Measurements from ENCODE around the gene BPTF.
"Not testable (repeated sequence)": the region's sequence is repeated elsewhere in the genome, so short reads cannot be mapped to it uniquely, and the experiment has no call there.

BPTF gene

DNA sequence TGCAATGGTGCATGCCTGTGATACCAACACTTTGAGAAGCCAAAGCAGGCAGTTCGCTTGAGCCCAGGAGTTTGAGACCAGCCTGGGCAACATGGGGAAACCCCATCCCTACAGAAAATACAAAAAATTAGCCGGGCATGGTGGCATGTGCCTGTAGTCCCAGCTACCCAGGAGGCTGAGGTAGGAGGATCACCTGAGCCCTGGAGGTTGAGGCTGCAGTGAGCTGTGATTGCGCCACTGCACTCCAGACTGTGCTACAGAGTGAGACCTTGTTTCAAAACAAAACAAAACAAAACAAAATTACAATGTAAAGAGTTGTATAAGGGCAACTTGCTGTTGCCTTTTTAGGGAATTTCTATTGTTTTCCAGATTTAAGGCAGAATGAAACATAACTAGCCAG is 155.6 kb downstream of the BPTF start:
- DNase-seq: not testable (repeated sequence)

DNA sequence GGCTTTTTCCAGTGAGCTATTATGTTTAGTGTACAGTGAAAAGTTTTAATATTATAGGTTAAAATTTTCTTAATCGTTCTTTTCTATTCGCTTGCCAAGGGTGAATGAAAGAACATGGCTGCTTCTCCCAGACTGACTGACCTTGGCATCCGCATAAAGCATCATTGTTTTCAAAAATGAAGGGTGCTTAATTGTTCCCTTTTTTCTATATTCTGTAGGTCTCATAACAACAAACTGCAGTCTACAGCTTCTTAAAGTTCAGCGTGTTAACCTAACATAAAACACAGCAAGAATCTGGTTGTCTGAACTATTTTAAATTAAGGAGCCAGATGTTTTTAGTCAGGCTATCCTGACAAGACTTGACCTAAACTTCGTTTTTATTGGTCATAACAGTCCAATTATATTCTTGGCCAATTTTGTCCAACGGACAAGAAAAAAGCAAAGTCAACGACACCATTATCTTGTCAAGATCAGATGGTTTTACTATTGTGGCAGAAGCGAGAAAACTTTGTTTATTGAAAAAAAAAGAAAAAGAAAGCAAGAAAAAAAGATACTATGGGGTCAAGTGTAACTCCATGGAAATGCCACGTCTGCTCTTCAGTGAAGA is 156.8 kb downstream of the BPTF start:
- no peak for DNase-seq

DNA sequence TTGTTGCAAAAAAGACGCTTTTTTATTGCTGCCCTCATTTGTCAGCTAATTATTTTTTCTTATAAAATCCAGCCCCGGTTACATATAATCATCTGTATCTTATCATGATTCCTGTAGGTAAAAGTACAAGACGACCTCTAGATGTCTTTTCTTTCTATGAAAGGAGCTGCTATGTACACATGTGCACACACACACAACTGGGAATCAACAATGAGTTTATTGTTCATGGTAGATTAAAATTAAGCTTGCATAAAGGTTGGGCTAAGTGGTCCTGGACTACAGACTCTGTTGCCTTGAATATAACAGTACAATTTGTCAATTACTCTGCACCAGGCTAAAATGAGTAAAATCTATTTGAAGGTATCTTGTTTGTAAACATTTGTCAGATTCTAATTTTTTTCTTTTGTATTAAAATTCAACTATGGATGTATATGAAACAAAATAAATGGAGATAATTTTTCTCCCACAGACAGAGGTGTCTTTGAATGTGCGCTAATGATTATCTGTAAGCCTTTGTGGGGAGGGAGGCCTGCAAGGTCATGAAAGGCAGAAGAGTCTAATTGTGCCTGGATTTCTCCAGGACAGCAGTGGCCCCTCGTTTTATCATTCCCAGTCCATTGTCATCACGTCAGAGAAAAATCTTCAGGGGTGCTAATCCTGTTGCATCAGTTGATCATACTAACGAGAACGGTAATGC is 157.5 kb downstream of the BPTF start:
- no peak for DNase-seq

DNA sequence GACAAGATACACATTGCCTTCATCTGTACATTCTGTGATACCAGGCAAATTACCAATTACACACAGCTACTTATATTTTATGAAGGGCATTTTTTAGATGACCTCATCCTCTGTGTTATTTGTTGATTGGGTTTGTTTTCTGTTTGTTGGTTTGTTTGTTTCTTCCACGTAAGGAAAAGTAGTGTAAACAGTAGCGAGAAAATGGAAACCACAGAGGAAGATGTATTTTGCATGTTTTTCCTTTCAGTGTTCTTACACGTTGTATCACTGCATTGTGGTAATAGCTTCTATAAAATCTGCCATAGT is 158.0 kb downstream of the BPTF start:
- DNase-seq: no peak

DNA sequence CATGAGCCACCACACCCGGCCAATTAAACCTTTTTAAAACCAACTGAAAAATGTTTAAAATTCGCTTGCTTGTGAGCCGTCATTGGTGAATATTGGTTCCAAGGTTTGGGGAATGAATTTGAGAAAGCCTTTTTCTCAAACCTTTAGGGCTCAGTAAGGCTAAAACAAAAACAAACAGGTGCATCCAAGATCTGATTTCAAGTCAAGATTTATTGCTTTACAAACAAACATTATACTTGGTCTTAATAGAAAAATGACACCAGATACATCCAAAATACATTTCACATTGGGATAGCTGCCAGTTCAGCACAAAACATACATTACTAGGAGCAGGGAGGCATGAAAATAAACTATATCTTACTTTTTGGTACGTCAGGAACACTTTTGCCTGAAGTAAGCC is 165.6 kb downstream of the BPTF start:
- DNase-seq: no peak

DNA sequence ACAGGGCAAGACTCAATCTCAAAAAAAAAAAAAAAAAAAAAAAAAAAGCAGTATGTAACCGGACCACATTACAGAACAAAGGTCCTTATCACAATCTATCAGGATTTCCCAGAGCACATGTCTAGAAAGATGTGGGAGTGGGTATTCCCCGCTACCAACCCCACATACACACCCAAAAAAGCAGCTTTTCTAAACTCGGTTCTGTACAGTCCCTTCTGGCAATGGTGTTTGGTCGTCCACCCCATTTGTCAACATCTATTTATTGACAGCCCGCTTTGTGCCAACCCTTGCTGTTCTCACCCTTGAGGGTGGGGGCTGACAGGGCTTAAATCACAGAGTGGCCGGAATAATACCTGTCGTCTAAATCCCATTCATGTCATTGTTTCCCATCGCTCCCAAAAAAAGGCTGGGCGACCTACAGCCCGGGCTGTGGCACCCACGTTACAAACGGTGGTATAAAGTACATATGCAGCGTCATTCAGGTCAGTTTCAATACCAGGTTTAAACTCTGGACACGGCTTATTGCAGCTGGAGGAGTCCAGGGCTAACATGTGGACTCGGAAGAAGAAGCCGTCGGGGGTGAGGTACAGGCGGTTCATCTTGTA is 167.3 kb downstream of the BPTF start:
- DNase-seq: no peak

DNA sequence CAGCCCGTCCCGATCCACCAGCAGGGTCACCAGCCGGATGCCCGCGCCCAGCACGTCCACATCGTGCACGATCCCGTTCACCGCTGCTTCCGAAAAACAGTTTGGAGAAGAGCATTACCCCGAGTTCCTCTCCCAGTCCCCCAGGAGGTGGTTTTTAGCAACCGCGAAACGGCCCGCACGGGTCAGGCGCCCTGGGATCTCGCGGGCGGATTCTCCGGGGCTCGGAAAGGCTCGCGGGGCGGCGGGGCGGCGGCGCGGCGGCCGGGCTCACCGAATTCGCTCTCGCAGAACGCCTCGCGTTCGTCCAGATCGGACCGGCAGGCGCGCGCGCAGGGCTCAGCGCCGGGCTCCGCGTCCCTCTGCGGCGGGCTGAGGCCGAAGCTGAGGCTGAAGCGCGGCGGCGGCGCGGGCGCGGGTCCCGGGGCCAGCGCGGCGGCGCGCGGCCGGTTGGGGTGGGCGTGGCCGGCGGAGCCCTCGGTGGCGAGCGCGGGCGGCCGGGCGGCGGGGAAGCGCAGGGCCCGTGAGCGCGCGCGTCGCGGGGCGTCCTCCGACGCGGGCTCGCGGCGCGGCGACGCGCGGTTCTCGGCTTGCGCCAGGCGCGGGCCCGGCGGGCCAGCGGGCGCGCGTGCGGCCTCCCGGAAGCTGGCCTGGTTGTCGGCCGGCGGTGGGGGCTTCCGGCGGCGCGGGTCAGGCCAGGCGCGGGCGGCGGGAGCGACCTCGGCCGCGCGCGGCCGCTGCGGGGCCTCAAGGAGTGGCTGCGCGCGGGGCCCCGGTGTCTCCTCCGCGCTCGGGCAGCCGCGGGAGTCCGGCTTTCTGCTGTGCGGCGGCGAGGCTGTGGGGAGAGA is 168.1 kb downstream of the BPTF start:
- DNase-seq: no peak

DNA sequence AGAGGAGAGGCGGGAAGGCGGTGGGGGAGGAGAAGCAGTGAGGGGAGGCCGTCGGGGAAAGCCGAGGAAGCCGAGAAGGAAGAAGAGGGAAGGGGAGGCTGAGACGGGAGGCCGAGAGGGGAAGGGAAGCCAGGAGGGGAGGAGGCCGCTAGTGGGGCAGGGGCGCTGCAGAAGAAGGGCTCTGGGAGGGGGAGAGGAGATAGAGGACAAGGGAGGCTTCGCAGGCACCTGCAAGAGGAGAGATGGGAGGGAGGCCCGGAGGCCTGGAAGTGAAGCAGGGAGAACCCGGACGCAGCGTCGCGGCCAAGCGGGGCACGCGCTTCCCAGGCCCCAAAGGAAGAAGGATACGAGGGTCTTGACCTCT is 168.7 kb downstream of the BPTF start:
- DNase-seq: no peak

DNA sequence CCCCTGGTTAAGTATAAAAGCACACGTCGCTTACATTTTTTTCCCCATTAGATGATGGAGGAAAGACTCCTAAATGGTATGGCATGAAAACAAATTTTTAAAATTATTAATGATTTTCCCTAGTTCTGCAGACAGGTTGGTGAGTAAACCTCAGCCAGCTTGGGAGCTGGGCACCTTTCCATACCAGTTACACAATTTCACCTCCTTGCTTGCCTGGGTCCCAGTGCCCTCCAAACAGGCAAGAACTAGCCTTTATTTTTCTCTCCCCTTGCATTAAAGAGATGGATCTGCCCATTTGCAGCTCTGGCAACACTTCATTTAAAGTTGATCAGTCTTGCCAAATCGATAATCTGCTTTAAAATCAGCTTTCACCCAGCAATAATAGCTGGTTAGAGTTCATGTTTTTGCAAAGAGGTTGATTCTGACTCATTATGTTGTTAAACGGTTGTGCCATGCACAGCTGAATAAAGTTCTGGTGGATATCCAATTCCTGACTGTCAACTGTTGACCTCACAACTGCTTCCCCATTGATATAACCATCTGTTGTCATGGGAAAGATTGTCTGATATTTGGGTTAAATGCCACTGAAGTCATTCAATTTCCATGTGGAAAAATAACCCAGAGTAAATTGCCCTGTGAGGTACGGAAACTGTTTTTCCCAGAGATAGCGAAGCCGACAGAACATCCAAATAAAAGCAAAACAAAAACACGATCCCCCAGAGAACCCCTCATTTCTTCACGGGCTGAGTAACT is 169.7 kb downstream of the BPTF start:
- no peak for DNase-seq

DNA sequence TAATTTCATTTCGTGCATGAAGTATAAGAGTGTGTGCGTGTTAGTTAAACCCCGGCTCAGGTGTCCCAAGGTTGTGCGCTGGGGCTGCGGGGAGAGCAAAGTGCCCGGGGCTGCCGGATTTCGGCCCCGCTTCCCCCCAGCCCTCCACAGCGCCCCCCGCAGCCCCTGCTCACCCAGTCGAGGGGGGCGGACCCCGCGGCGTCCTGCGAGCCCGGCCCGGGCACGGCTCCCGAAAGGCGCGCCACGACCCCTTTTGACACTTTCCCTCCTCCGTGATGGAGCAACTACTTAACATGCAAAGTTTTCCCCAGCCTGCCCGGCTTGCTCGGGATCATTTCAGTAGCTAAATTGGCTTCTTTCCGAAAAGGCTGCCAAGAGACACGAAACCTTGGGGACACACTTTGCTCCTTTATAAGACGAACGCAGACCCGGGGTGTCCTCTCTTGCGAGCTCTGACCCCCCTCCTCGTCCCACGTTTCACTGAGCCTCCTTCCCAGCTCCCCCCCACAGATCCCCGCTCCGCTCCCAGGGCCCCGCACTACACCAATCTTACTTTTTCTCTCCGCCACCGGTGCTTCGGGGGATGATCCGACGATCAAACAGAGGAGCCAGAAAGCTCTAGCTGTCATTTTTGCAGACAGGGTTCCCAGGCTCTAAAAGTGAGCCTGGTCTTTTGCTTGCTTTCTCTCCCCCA is 170.4 kb downstream of the BPTF start:
- DNase-seq: no peak

DNA sequence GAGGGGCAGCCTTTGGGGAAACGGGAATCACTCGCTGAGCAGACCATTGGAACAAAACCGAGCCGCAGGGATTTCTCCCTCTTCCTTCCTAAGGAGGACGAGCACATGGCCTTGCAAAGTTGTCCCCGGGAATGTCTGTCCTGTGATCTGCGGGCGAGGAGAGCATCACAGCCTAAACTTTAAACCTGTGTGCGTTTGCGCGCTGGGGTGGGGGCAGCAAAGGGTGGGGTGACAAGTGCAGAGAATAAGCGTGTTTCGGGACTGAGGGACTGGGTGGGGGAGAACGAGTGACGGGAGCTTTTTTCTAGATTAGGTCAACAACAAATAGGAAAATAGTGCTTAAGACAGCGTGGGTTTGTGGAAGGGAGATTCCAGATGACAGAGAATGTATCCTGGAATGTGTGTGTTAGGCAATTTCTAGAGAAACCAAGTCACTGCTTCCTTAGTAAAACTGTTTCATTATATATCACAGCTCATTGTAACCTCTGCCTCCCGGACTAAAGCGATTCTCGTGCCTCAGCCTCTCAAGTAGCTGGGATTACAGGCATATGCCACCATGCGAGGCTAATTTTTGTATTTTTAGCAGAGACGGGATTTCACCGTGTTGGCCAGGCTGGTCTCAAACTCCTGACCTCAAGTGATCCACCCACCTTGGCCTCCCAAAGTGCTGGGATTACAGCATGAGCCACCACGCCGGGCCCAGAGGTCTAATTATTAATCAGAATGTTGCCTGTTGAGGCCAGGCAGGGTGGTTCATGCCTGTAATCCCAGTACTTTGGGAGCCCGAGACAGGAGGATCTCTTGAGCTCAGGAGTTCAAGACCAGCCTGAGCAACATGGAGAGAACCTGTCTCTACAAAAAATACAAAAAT is 171.2 kb downstream of the BPTF start, which contains the start of gene C17orf58:
Gene C17orf58, minus strand, starts transcription at position 169 of the 871 bp plus-strand sequence. CDS start 271 bp downstream, outside the sequence.
- DNase-seq: not testable (repeated sequence)

DNA sequence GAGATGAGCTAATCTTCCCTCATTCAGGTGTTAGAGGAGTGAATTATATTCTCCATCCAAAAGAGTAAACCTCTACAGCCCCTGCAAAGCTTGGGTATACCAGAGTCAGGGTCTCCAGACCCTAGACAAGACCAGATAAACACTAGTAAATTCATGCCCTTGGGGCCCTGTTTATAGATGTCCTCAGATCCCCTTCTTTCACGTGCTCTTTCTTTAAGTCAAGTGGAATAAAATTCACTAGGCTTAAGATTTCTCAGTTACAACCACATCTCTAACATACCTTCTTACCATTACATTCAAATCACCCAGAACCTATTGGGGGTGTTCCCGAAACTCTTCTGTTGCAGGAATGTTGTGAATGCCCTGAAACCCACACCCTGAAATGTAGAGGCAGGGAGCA is 173.2 kb downstream of the BPTF start:
- no peak for DNase-seq

DNA sequence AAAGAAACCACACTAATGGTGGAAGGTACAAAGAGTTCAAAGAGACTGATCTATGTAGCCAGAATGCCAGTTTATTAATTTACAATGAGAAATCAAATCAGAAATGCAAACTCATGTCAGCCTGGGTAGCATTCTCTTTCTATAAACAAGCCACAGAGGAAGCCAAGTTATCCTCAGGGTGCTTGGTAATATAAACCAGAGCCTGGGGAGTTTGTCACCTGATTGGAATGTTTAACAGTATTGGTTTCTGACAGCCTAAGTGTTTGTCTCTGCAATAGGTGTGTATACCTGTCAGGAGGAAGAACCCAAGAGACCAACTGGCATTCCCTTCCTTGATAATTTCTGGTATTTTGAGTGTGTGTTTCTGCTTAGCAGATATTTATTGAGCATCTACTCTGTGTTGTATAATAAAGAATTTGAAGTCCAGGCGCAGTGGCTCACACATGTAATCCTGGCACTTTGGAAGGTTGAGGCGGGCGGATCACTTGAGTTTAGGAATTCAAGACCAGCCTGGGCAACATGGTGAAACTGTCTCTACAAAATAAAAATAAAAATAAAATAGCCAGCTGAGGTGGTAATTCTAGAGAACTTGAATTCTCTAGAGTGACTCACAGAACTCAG is 174.1 kb downstream of the BPTF start:
- no peak for DNase-seq

DNA sequence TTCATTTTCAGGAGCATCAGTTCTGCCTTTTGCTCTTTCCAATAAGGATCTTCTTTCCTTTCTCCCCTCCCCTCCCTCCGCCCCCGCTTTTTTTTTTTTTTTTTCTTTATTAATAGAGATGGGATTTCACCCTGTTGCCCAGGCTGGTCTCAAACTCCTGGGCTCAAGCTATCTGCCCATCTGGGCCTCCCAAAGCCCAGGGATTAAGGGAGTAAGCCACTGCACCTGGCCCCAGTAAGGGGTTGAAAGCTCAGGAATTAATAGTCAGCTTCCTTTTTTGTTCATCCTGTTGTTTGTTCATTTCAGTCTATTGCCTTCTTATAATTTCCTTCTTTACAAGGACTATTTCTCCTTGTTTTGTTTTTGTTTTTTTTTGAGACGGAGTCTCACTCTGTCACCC is 178.9 kb downstream of the BPTF start:
- no peak for DNase-seq

DNA sequence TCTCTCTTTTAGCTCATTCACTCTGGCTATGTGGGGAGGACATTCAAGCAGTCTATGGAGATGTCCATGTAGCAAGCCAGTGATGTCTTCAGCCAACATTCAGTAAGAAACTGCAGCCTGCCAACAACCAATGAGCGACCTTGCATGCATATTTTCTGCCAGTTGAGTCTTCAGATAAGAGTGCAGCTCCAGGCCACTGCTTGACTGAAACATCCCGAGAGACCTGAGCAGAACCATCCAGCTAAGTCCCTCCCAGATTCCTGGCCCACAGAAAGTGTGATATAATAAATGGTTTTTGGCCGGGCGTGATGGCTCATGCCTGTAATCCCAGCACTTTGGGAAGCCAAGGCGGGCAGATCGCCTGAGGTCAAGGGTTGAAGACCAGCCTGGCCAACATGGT is 181.5 kb downstream of the BPTF start:
- no peak for DNase-seq

DNA sequence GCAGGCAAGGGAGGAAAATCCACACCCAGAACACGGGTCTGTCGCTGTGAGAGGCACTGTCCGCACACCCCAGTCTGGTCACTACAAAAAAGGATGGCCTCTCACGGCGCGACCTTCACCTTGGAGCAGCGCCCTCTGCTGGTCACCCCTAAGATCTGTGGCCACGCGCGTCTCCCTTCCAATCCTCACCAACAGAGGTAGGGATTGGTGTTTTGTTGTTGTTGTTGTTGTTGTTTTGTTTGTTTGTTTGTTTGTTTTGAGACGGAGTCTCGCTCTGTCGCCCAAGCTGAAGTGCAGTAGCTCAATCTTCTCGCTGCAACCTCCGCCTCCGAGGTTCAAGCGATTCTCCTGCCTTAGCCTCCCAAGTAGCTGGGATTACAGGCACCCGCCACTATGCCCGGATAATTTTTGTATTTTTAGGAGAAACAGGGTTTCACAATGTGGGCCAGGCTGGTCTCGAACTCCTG is 185.9 kb downstream of the BPTF start:
- DNase-seq: no peak

DNA sequence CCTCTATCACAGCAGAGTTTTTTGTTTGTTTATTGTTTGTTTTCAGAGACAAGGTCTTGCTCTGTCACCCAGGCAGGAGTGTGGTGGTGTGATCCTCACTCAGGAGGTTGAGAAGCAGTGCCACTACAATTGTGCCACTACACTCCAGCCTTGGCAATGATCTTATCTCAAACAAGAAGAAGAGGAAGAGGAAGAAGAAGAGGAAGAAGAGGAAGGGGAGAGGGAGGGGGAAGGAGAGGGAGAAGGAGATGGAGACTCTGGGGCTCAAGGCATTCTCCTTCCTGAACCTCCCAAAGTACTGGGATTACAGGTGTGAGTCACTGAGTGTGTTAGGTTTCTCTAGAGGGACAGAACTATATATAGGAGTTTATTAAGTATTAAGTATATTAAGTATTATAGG is 188.1 kb downstream of the BPTF start:
- no peak for DNase-seq

DNA sequence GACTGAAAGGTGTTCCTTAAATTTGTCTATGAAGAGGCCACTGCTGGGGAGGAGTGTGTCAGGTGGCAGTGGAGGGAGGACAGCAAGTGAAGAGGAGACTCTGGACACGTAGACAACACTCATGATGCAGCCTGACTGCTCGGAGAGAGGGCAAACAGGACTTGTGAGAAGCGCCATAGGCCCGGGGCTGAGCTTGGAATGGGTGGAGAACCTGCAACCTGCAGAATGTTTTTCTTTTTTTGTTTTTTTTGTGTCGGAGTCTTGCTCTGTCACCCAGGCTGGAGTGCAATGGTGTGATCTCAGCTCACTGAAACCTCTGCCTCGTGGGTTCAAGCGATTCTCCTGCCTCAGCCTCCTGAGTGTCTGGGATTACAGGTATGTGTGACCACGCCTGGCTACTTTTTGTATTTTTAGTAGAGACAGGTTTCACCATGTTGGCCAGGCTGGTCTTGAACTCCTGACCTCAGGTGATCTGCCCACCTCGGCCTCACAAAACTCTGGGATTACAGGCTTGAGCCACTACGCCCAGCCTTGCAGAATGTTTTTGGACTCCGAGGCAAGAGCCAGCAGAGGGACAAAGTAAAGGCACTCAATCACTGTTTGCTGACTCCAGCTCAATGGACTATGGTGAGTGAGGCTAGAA is 189.9 kb downstream of the BPTF start:
- no peak for DNase-seq

DNA sequence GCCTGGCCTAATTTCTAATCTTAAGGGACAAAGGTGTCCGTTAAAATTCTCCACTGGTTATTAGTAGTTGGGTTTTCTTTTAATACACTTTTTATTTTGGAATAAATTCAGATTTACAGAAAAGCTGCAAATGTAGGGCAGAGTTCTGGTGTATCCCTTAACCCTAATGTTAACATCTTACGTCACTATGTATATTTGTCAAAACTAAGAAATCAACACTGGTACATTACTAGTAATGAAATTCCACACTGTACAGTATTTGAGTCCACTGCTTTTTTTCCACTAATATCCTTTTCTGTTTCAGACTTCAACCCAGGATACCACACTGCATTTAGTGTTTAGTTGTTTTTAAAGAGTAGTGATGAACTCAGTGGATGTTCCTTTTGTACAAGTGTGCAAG is 191.5 kb downstream of the BPTF start:
- no peak for DNase-seq

DNA sequence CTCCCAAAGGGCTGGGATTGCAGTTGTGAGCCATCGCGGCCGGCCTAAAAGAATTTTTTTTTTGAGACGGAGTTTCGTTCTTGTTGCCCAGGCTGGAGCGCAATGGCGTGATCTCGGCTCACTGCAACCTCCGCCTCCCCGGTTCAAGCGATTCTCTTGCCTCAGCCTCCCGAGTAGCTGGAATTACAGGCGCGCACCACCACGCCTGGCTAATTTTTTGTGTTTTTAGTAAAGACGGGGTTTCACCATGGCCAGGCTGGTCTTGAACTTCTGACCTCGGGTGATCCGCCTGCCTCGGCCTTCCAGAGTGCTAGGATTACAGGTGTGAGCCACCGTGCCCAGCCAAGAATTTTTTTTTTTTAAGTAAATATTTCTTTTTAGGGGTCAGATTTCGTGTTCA is 193.2 kb downstream of the BPTF start:
- DNase-seq: not testable (repeated sequence)
